ENCODE measurements around the gene TSHZ2. TPM values are rescaled to one million over a fixed set of nuclear protein-coding genes. Genes with fewer than 3 reads are reported as not detected.
"Not testable (repeated sequence)": the region's sequence is repeated elsewhere in the genome, so short reads cannot be mapped to it uniquely, and the experiment has no call there.

TSHZ2 gene
- total RNA-seq, 6 experiments from 2014 or later: 14.2 to 28.1 (median 21.0) TPM

- TF ChIP-seq CTCF (IDR thresholded peaks at IDR 0.05): no peak
- no peak for TF ChIP-seq POLR2A (IDR thresholded peaks at IDR 0.05)
- no peak for DNase-seq
- intact Hi-C loops (cut with DNase I): no loop called here
Measured at GRCh38 chr20:52962183-52962582, 10.0 kb upstream of the TSHZ2 start.

GRCh38 chr20:52963131-52963530, 9.0 kb upstream of the TSHZ2 start:
- WGBS (ENCODE audit: insufficient coverage, low coverage, low lambda C conversion rate, missing lambda C conversion rate): 64% methylated on average over 3 of the region's 3 CpGs

More at GRCh38 chr20:52962183-52962582, 10.0 kb upstream of the TSHZ2 start:
- no peaks in the 10 kb centered on the region for H3K9me3 ChIP-seq
- no peaks in the 10 kb centered on the region for H3K27me3 ChIP-seq
- no peak overlapping the region for H3K27ac ChIP-seq
- no peaks in the 10 kb centered on the region for H3K36me3 ChIP-seq
- H3K4me3 ChIP-seq: no peak overlapping the region
- H3K4me1 ChIP-seq: peaks cover 0 to 13% (median 0%) of the 10 kb centered on the region in 4 donors
- no peak for ATAC-seq
- WGBS (ENCODE audit: insufficient coverage, low coverage, low lambda C conversion rate, missing lambda C conversion rate): no CpG with 5 or more reads among the region's 1 CpG

GRCh38 chr20:52964131-52964530, 8.0 kb upstream of the TSHZ2 start:
- H3K9me3 ChIP-seq: no peaks in the 10 kb centered on the region
- no peaks in the 10 kb centered on the region for H3K36me3 ChIP-seq
- H3K27me3 ChIP-seq: no peaks in the 10 kb centered on the region
- ATAC-seq (no peak), DNase-seq (no peak)
- peaks cover 0 to 13% (median 0%) of the 10 kb centered on the region in 4 donors for H3K4me1 ChIP-seq
- WGBS (ENCODE audit: insufficient coverage, low coverage, low lambda C conversion rate, missing lambda C conversion rate): 59% methylated on average over 4 of the region's 6 CpGs
- H3K27ac ChIP-seq: no peak overlapping the region
- intact Hi-C loops (cut with DNase I): no loop called here
- TF ChIP-seq POLR2A (IDR thresholded peaks at IDR 0.05): no peak
- no peak for TF ChIP-seq CTCF (IDR thresholded peaks at IDR 0.05)
- no peak overlapping the region for H3K4me3 ChIP-seq

More at GRCh38 chr20:52963131-52963530, 9.0 kb upstream of the TSHZ2 start:
- H3K36me3 ChIP-seq: no peaks in the 10 kb centered on the region
- TF ChIP-seq POLR2A (IDR thresholded peaks at IDR 0.05) (no peak), CTCF (IDR thresholded peaks at IDR 0.05) (no peak)
- H3K4me1 ChIP-seq: peaks cover 0 to 13% (median 0%) of the 10 kb centered on the region in 4 donors
- no peak for DNase-seq
- no peaks in the 10 kb centered on the region for H3K27me3 ChIP-seq
- H3K9me3 ChIP-seq: no peaks in the 10 kb centered on the region
- no peak for ATAC-seq
- H3K27ac ChIP-seq: no peak overlapping the region
- intact Hi-C loops (cut with DNase I): no loop called here
- no peak overlapping the region for H3K4me3 ChIP-seq

- Histone ChIP-seq H3K36me3 (no peaks in the 10 kb centered on the region), H3K27ac (no peak overlapping the region), H3K4me3 (no peak overlapping the region), H3K27me3 (no peaks in the 10 kb centered on the region), H3K4me1 (peaks cover 0 to 13% (median 0%) of the 10 kb centered on the region in 4 donors), H3K9me3 (no peaks in the 10 kb centered on the region)
- no peak for DNase-seq
- ATAC-seq: peak; percentile 81 to 92 (median 84)
- WGBS (ENCODE audit: insufficient coverage, low coverage, low lambda C conversion rate, missing lambda C conversion rate): 17% methylated on average over 1 of the region's 1 CpG
- intact Hi-C loops (cut with DNase I): no loop called here
- TF ChIP-seq POLR2A (IDR thresholded peaks at IDR 0.05) (no peak), CTCF (IDR thresholded peaks at IDR 0.05) (no peak)
Measured at GRCh38 chr20:52965380-52965779, 6.8 kb upstream of the TSHZ2 start.

GRCh38 chr20:52965819-52966218, 6.3 kb upstream of the TSHZ2 start:
- H3K9me3 ChIP-seq: no peaks in the 10 kb centered on the region
- intact Hi-C loops (cut with DNase I): no loop called here
- H3K36me3 ChIP-seq: no peaks in the 10 kb centered on the region
- peaks cover 0 to 13% (median 0%) of the 10 kb centered on the region in 4 donors for H3K4me1 ChIP-seq
- H3K4me3 ChIP-seq: no peak overlapping the region
- no peak for DNase-seq
- peak in 3 of 4 donors; percentile 36 to 76 (median 39) for ATAC-seq
- no peak overlapping the region for H3K27ac ChIP-seq
- no peaks in the 10 kb centered on the region for H3K27me3 ChIP-seq
- TF ChIP-seq CTCF (IDR thresholded peaks at IDR 0.05): no peak
- no peak for TF ChIP-seq POLR2A (IDR thresholded peaks at IDR 0.05)
- 56% methylated on average over 2 of the region's 2 CpGs for WGBS (ENCODE audit: insufficient coverage, low coverage, low lambda C conversion rate, missing lambda C conversion rate)

- H3K4me3 ChIP-seq; H3K9me3 ChIP-seq; DNase-seq; ATAC-seq; H3K36me3 ChIP-seq; H3K27me3 ChIP-seq; intact Hi-C loops (cut with DNase I); H3K27ac ChIP-seq: not testable (repeated sequence)
- peaks cover 0 to 13% (median 0%) of the 10 kb centered on the region in 4 donors for H3K4me1 ChIP-seq
Measured at GRCh38 chr20:52966543-52966942, 5.6 kb upstream of the TSHZ2 start.
